ENCODE data around the gene KCTD10.
A peak's percentile ranks its signal among the peaks of the same experiment; 100 is the strongest.
"Not testable (repeated sequence)": the region's sequence is repeated elsewhere in the genome, so short reads cannot be mapped to it uniquely, and the experiment has no call there.

The KCTD10 gene

GRCh38 chr12:109475121-109475520 is 2.0 kb downstream of the KCTD10 start:
- no peak for TF ChIP-seq CTCF (IDR thresholded peaks at IDR 0.05; ENCODE audit: insufficient read depth, low read depth, low read length, missing control alignments)
- no peak for DNase-seq (ENCODE audit: low read depth)
- no peak overlapping the region for H3K4me3 ChIP-seq (ENCODE audit: low read length)

GRCh38 chr12:109473526-109474270 is 3.4 kb downstream of the KCTD10 start:
- H3K4me3 ChIP-seq (ENCODE audit: low read length); DNase-seq (ENCODE audit: low read depth): not testable (repeated sequence)

- no peak for TF ChIP-seq CTCF (IDR thresholded peaks at IDR 0.05; ENCODE audit: insufficient read depth, low read depth, low read length, missing control alignments)
- DNase-seq (ENCODE audit: low read depth), result peak; percentile 36
- no peak overlapping the region for H3K4me3 ChIP-seq (ENCODE audit: low read length)
These were observed 4.1 kb downstream of the KCTD10 start for GRCh38 chr12:109473006-109473405.

- H3K4me3 ChIP-seq (ENCODE audit: low read length), result no peak overlapping the region
- DNase-seq (ENCODE audit: low read depth), result no peak
These were observed 7.6 kb downstream of the KCTD10 start for GRCh38 chr12:109469517-109469916.

DNA sequence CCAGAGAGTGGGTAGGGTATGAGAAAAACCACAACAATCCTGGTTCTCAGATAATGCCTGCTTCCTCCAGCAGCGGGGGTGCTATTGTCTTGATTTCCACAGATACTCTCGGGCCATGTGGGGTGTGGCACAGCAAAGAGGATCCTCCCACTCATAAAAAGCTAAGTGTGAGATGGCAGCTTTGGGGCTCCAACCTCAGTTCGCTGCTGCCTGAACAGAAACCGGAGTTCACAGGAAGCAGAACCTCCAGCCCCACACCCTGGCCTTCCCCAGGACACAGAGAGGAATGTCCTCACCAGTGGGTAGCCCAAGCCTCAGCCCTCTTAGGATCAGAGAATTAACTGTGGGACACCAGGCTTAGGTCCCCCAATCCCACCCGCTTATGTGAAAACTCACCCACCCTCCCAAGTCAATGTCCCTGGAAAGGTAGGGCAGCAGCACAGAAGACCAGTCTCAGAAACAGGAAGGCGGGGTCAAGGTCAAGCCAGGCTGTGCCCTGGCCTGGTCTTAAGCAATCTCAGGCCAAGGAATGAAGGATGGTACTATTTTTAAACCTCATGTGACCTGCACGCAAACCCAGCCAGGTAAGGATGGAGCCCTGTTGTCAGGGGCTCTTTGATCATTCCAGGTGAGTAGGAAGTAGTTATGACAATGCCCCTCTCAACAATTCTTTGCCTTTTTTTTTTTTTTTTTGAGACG is 9.0 kb downstream of the KCTD10 start:
- no peak for TF ChIP-seq CTCF (IDR thresholded peaks at IDR 0.05; ENCODE audit: insufficient read depth, low read depth, low read length, missing control alignments)
- DNase-seq (ENCODE audit: low read depth), result no peak

More at GRCh38 chr12:109469517-109469916, 7.6 kb downstream of the KCTD10 start:
- no peak for TF ChIP-seq CTCF (IDR thresholded peaks at IDR 0.05; ENCODE audit: insufficient read depth, low read depth, low read length, missing control alignments)

GRCh38 chr12:109466821-109467220 is 10.3 kb downstream of the KCTD10 start:
- no peak for DNase-seq (ENCODE audit: low read depth)
- no peak overlapping the region for H3K4me3 ChIP-seq (ENCODE audit: low read length)
- no peak for TF ChIP-seq CTCF (IDR thresholded peaks at IDR 0.05; ENCODE audit: insufficient read depth, low read depth, low read length, missing control alignments)

More for the DNA sequence above, 9.0 kb downstream of the KCTD10 start:
- H3K4me3 ChIP-seq (ENCODE audit: low read length), result no peak overlapping the region

DNA sequence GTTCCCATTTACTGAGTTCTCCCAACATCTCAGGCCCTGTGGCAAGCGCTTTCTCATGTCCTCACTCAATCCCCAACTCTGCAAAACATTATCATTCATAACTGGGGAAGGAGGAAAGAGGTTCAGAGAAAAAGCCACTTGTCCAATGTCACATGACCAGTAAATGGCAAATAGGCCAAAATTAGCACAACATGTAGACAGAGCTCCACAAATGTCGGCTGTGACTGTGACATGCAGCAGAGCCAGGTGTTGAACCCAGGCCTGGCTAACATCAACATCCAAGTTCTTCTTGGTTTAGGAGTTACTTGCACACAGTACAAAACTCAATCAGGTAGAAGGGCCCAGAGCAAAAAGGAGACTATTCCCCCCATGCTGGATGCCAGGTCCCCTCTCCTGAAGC is 10.8 kb downstream of the KCTD10 start:
- no peak overlapping the region for H3K4me3 ChIP-seq (ENCODE audit: low read length)
- TF ChIP-seq CTCF (IDR thresholded peaks at IDR 0.05; ENCODE audit: insufficient read depth, low read depth, low read length, missing control alignments), result no peak
- no peak for DNase-seq (ENCODE audit: low read depth)

Measured in epithelial cell of esophagus (primary cell).